B cell (primary cell): ENCODE results near the gene ITGA7. TPM values are rescaled to one million over a fixed set of nuclear protein-coding genes. Genes with fewer than 3 reads are reported as not detected.

Experiments used
- ATAC-seq: fragments of 200-7000 bp; cut with Tn5 transposase; one replicate; pipeline ENCODE4 v1.10.0; 2021; ENCODE audit warnings: low read depth, mild to moderate bottlenecking, moderate number of reproducible peaks, moderate library complexity
- CTCF ChIA-PET: fragments of 350-600 bp; sonication (Branson Sonifier 250); formaldehyde crosslinking; loops from one replicate; lab custom pipeline; 2021; ENCODE audit warnings: antibody characterized with exemption, inconsistent platforms; lab: Charles Lee
- POLR2A ChIA-PET: fragments of 350-600 bp; sonication (Branson Sonifier 250); formaldehyde crosslinking; loops from one replicate; lab custom pipeline; 2021; ENCODE audit warnings: antibody characterized with exemption; lab: Charles Lee
- DNase-seq: peaks from one replicate; pipeline ENCODE4 v3.0.0; 2013
- H2AFZ ChIP-seq: 2 replicates; pipeline ENCODE4 v1.6.1; 2012; ENCODE audit warnings: mild to moderate bottlenecking, low read depth, low read length; ENCODE audit not compliant: insufficient read depth, poor library complexity, severe bottlenecking
- H3K27ac ChIP-seq, 2 donors: 1 replicate in 1 of 2; 2 replicates in 1 of 2; pipeline ENCODE4 v1.5.1; 2012 to 2013; ENCODE audit warnings: low read length in 2 of 2, mild to moderate bottlenecking in 2 of 2, moderate library complexity in 1 of 2
- H3K27me3 ChIP-seq, 4 experiments: fragments of 200-600 bp in 1 of 4; sonication (generic) in 1 of 4; replicated peaks in 1 of 4; 1 replicate in 2 of 4; 2 replicates in 2 of 4; pipeline versions ENCODE4 v1.6.1 to v1.7.0; 2013 to 2016; ENCODE audit warnings: low read length in 3 of 4, mild to moderate bottlenecking in 2 of 4, mixed read lengths in 1 of 4, moderate library complexity in 1 of 4; ENCODE audit not compliant: insufficient read depth in 4 of 4, control insufficient read depth in 3 of 4; ENCODE audit errors: control extremely low read depth in 1 of 4
- H3K36me3 ChIP-seq, 2 experiments: replicated peaks in 1 of 2; 1 replicate in 1 of 2; 2 replicates in 1 of 2; pipeline versions ENCODE4 v1.6.1 to v1.7.1; 2013; ENCODE audit warnings: low read length in 1 of 2; ENCODE audit not compliant: insufficient read depth in 2 of 2, control insufficient read depth in 1 of 2; ENCODE audit errors: control extremely low read depth in 1 of 2, extremely low read depth in 1 of 2
- H3K4me1 ChIP-seq, 2 donors: fragments of 200-600 bp in 1 of 2; sonication (generic) in 1 of 2; 1 replicate in 1 of 2; 2 replicates in 1 of 2; pipeline versions ENCODE4 v1.5.1 to v1.6.1; 2013 to 2017; ENCODE audit warnings: low read length in 2 of 2; ENCODE audit not compliant: control insufficient read depth in 2 of 2, insufficient read depth in 2 of 2
- H3K4me2 ChIP-seq: replicated peaks from 2 replicates; pipeline ENCODE3; 2012; ENCODE audit warnings: mild to moderate bottlenecking, low read depth, low read length; ENCODE audit not compliant: poor library complexity, severe bottlenecking
- H3K4me3 ChIP-seq, 5 experiments: fragments of 200-600 bp in 1 of 5; sonication (generic) in 1 of 5; 1 replicate in 3 of 5; 2 replicates in 2 of 5; pipeline versions ENCODE4 v1.5.1 to v1.7.0; 2011 to 2016; ENCODE audit warnings: low read length in 4 of 5, mild to moderate bottlenecking in 4 of 5, low read depth in 2 of 5, control low read depth in 1 of 5, moderate library complexity in 1 of 5; ENCODE audit not compliant: insufficient read depth in 1 of 5; ENCODE audit errors: control extremely low read depth in 1 of 5, extremely low read depth in 1 of 5
- H3K79me2 ChIP-seq: fragments of 200-600 bp; sonication (generic); one replicate; pipeline ENCODE4 v1.6.0; 2016; ENCODE audit warnings: low read length; ENCODE audit not compliant: control insufficient read depth, insufficient read depth
- H3K9ac ChIP-seq: fragments of 200-600 bp; sonication (generic); 2 replicates; pipeline ENCODE4 v1.6.1; 2017; ENCODE audit warnings: mild to moderate bottlenecking, low read length, moderate library complexity
- H3K9me3 ChIP-seq, 3 donors: one replicate each; pipeline versions ENCODE4 v1.6.1 to v1.7.1; 2013; ENCODE audit warnings: low read length in 2 of 3; ENCODE audit not compliant: control insufficient read depth in 2 of 3, insufficient read depth in 1 of 3; ENCODE audit errors: control extremely low read depth in 1 of 3
- H4K20me1 ChIP-seq: 2 replicates; pipeline ENCODE4 v1.6.0; 2012; ENCODE audit warnings: mild to moderate bottlenecking, low read length; ENCODE audit not compliant: insufficient read depth, control insufficient read depth, poor library complexity, severe bottlenecking
- H3K27ac Mint-ChIP-seq: one replicate; pipeline ENCODE4 v1.8.0; 2021; ENCODE audit warnings: mixed read lengths
- H3K27me3 Mint-ChIP-seq: one replicate; pipeline ENCODE4 v1.8.0; 2021; ENCODE audit warnings: mixed read lengths
- H3K4me1 Mint-ChIP-seq: one replicate; pipeline ENCODE4 v1.8.0; 2021; ENCODE audit warnings: mixed read lengths
- H3K4me3 Mint-ChIP-seq: one replicate; pipeline ENCODE4 v1.8.0; 2021; ENCODE audit warnings: mixed read lengths
- H3K9me3 Mint-ChIP-seq: one replicate; pipeline ENCODE4 v1.8.0; 2022; ENCODE audit warnings: mixed read lengths; ENCODE audit not compliant: insufficient read depth
- EZH2 ChIP-seq: IDR thresholded peaks from 2 replicates; pipeline ENCODE4 v1.6.1; 2012; ENCODE audit warnings: borderline replicate concordance, low read depth, mild to moderate bottlenecking, moderate library complexity, low read length; ENCODE audit not compliant: insufficient read depth, poor library complexity, severe bottlenecking
- WGBS: methylation state at CpG from one replicate; pipeline ENCODE4 v1.1.5; 2013; ENCODE audit warnings: missing lambda C conversion rate; ENCODE audit not compliant: insufficient coverage; 5-methylcytosine and 5-hydroxymethylcytosine counted together
- intact Hi-C: fragments of 100-400 bp; cut with micrococcal nuclease; formaldehyde crosslinking; loops from one replicate; pipeline ENCODE4 v1.10.0; 2022
- polyA plus RNA-seq: library from polyadenylated mRNA; depleted of rRNA; stranded (reverse); fragments of >200 nt; gene quantifications from 2 replicates; pipeline ENCODE4 v1.2.3, GENCODE V29; 2012
- total RNA-seq, 2 donors: library from RNA; stranded (reverse); fragments of 120-200 nt in 1 of 2; gene quantifications; 1 replicate in 1 of 2; 2 replicates in 1 of 2; pipeline versions ENCODE4 v1.2.3 to v1.2.4, GENCODE V29; 2013 to 2022
- TF ChIP-seq, protein P1 (sequence below): fragments of 200-600 bp; IDR thresholded peaks from one replicate; pipeline ENCODE4 v1.8.0; 2022; ENCODE audit warnings: antibody characterized with exemption, mild to moderate bottlenecking

The ITGA7 gene
- total and polyA plus RNA-seq, 2 donors (not counting 1 experiment from before 2014, with no cell fraction given): 2.4 to 3.3 TPM

DNA sequence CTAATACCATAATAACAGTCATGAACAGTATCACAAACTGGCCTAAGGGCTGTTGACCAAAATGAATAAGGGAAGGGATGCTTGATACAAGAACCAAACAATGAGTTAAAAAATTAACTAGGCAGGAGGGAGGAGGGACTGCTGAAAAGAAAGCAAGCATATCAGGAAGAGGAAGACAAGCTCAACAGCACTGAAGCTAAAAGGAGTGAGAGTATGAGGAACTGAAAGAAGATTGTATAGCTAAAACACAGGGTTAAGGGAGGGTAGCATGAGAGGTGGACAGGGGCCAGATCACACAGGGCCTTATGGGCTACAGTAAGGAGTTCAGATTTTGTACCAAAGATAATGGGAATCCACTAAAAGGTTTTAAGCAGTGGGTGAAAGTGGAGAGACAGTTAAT is 34.1 kb downstream of the ITGA7 start:
- ATAC-seq: peak; percentile 95
- TF ChIP-seq EZH2: no peak
- TF ChIP-seq, protein P1, sequence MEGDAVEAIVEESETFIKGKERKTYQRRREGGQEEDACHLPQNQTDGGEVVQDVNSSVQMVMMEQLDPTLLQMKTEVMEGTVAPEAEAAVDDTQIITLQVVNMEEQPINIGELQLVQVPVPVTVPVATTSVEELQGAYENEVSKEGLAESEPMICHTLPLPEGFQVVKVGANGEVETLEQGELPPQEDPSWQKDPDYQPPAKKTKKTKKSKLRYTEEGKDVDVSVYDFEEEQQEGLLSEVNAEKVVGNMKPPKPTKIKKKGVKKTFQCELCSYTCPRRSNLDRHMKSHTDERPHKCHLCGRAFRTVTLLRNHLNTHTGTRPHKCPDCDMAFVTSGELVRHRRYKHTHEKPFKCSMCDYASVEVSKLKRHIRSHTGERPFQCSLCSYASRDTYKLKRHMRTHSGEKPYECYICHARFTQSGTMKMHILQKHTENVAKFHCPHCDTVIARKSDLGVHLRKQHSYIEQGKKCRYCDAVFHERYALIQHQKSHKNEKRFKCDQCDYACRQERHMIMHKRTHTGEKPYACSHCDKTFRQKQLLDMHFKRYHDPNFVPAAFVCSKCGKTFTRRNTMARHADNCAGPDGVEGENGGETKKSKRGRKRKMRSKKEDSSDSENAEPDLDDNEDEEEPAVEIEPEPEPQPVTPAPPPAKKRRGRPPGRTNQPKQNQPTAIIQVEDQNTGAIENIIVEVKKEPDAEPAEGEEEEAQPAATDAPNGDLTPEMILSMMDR: no peak
- Histone ChIP-seq H3K27me3 (no peaks in the 10 kb centered on the region), H3K4me2 (peak overlapping the region; percentile 59), H3K79me2 (no peaks in the 10 kb centered on the region), H4K20me1 (no peaks in the 10 kb centered on the region), H3K36me3 (no peaks in the 10 kb centered on the region), H2AFZ (peak overlapping the region; percentile 65), H3K4me3 (peak overlapping the region in 3 of 5 experiments; percentile 31 to 32 (median 32)), H3K27ac (peak overlapping the region; percentile 71 to 72), H3K9ac (peak overlapping the region; percentile 24), H3K9me3 (no peaks in the 10 kb centered on the region), H3K4me1 (peaks cover 24 to 25% of the 10 kb centered on the region in 2 donors)
- CTCF ChIA-PET: interaction anchor here (0.7 to 2.5 kb wide), 14 partner anchors 9 to 681 kb away, joined by 3 to 17 read pairs (median 5); partner anchors contain the start of gene BLOC1S1
- intact Hi-C loops: loop anchor here (2.0 to 5.0 kb wide), 2 partner anchors 34 to 43 kb away; partner anchors contain the start of genes BLOC1S1 and ITGA7
- peak overlapping the region; percentile 92 for H3K27ac Mint-ChIP-seq
- no peaks in the 10 kb centered on the region for H3K9me3 Mint-ChIP-seq
- DNase-seq: peak; percentile 70
- H3K27me3 Mint-ChIP-seq: no peaks in the 10 kb centered on the region
- H3K4me1 Mint-ChIP-seq: peaks cover 24% of the 10 kb centered on the region
- POLR2A ChIA-PET: interaction anchor here (0.6 to 1.3 kb wide), 4 partner anchors 15 to 144 kb away, joined by 3 to 6 read pairs (median 4); partner anchors contain the start of genes BLOC1S1, ORMDL2 and SARNP
- peak overlapping the region; percentile 69 for H3K4me3 Mint-ChIP-seq

DNA sequence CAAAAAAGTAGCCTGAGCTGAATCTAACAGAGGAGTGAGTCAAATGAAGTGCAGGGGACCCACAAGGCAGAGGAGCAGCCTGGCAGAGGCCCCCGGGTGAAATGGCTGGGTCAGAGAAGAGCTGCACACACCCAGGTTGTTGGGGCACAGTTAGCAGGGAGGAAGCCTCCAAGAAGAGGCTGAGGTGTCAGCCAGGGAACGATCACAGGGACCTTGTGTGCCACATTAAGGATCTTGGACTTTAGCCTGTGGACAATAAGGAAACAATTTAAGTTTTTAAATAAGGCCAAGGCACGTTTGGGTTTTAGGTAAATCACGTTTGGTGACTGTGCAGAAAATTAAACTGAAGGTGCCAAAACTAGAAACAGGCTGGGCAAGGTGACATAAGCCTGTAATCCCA is 36.0 kb downstream of the ITGA7 start:
- TF ChIP-seq, protein P1: no peak
- no peak for TF ChIP-seq EZH2
- Mint-ChIP-seq H3K9me3 (no peaks in the 10 kb centered on the region), H3K4me1 (peaks cover 24% of the 10 kb centered on the region), H3K27ac (peak overlapping the region; percentile 35), H3K4me3 (no peak overlapping the region), H3K27me3 (no peaks in the 10 kb centered on the region)
- intact Hi-C loops: loop anchor here (2.0 to 5.0 kb wide), 2 partner anchors 36 to 45 kb away; partner anchors contain the start of genes BLOC1S1 and ITGA7
- ATAC-seq: no peak
- 89% methylated on average over 4 of the region's 4 CpGs for WGBS
- Histone ChIP-seq H3K27ac (no peak overlapping the region), H4K20me1 (no peaks in the 10 kb centered on the region), H3K9ac (no peak overlapping the region), H3K9me3 (no peaks in the 10 kb centered on the region), H3K79me2 (no peaks in the 10 kb centered on the region), H3K4me3 (no peak overlapping the region), H2AFZ (no peak overlapping the region), H3K4me2 (no peak overlapping the region), H3K27me3 (no peaks in the 10 kb centered on the region), H3K4me1 (peaks cover 24 to 25% of the 10 kb centered on the region in 2 donors), H3K36me3 (no peaks in the 10 kb centered on the region)
- CTCF ChIA-PET: interaction anchor here (2.5 kb wide), 1 partner anchor 10 kb away, joined by 10 read pairs; a partner anchor contains a TSS
- POLR2A ChIA-PET: no interaction called here
- DNase-seq: no peak
